ENCODE results near the gene PPIH. TPM values are rescaled to one million over a fixed set of nuclear protein-coding genes. Genes with fewer than 3 reads are reported as not detected.
"Not testable (repeated sequence)": the region's sequence is repeated elsewhere in the genome, so short reads cannot be mapped to it uniquely, and the experiment has no call there.

Gene PPIH
- polyA plus RNA-seq, 1 experiment = 36.1 TPM

DNA sequence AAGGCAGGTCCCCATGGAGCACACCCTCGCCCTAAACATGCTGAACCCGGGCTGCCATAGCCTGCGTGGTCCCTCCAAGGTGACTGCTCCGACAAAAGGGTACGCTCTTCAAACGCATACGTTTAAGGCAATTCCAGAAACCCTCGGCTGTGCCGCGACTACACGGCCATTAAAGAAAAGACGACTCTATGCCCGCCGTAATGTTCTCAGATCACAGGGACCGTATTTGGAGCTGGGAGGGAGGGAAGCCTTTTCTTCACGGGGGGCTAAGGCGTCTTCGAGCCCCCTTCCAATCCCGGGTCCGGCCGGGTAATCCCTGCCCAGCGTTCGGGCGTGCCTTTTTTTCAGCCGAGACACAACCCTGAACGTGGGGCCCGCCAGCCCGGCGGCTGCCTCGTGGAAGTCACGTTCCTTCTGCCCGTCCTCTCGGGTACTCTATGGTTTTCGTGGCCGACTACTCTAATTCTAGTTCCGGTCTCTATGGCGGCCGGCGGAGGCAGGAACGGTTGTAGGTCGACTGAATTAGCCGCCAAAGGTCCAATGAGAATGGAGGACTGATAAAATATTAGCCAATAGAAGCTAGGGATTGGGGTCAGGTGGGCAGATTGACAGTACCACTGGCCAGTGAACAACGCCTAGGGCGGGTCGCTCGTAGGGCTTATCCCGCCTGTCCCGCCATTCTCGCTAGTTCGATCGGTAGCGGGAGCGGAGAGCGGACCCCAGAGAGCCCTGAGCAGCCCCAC, 23.7 kb downstream of the PPIH start, which contains the start of gene YBX1:
YBX1 (plus strand) TSS at position 678 of the 743 bp plus-strand sequence. CDS start 148 bp downstream, outside the sequence.
- Histone ChIP-seq H3K27ac (ENCODE audit: low read depth, low read length) (peak within 1 kb of the TSS; percentile 93), H3K9me3 (ENCODE audit: control insufficient read depth, insufficient read depth, low read length) (no peaks in the 10 kb centered on the region), H3K27me3 (ENCODE audit: control insufficient read depth, insufficient read depth, low read length) (no peaks in the 10 kb centered on the region), H3K4me3 (ENCODE audit: low read depth, low read length) (peak within 1 kb of the TSS; percentile 88)
- ChIA-PET POLR2A (interaction anchor here (0.5 to 3.6 kb wide), 13 partner anchors 9 to 295 kb away, joined by 3 to 32 read pairs (median 3); partner anchors contain the start of genes C1orf50, P3H1 and PPIH), CTCF (interaction anchor here (1.2 to 1.8 kb wide), 2 partner anchors 84 kb away, joined by 3 to 11 read pairs; partner anchors contain the start of gene P3H1)
- TF ChIP-seq CTCF (IDR thresholded peaks at IDR 0.05; ENCODE audit: low read depth, low read length) = no peak
- DNase-seq (ENCODE audit: low read depth, low spot score) = peak; percentile 97

GRCh38 chr1:42682484-42682738, 24.2 kb downstream of the PPIH start:
- Histone ChIP-seq H3K4me3 (ENCODE audit: low read depth, low read length) (peak overlapping the region; percentile 88), H3K27ac (ENCODE audit: low read depth, low read length) (peak overlapping the region; percentile 58)
- H3K27me3 ChIP-seq (ENCODE audit: control insufficient read depth, insufficient read depth, low read length); DNase-seq (ENCODE audit: low read depth, low spot score); H3K9me3 ChIP-seq (ENCODE audit: control insufficient read depth, insufficient read depth, low read length): not testable (repeated sequence)
- CTCF ChIA-PET = interaction anchor here (1.8 kb wide), 1 partner anchor 84 kb away, joined by 11 read pairs; the partner anchor contains the start of gene P3H1
- POLR2A ChIA-PET = interaction anchor here (0.6 to 3.6 kb wide), 14 partner anchors 8 to 853 kb away, joined by 3 to 32 read pairs (median 4); partner anchors contain the start of genes C1orf50, P3H1 and PPIH

- Histone ChIP-seq H3K27ac (ENCODE audit: low read depth, low read length) (no peak overlapping the region), H3K9me3 (ENCODE audit: control insufficient read depth, insufficient read depth, low read length) (no peaks in the 10 kb centered on the region), H3K4me3 (ENCODE audit: low read depth, low read length) (peak overlapping the region; percentile 88), H3K27me3 (ENCODE audit: control insufficient read depth, insufficient read depth, low read length) (no peaks in the 10 kb centered on the region)
- no peak for TF ChIP-seq CTCF (IDR thresholded peaks at IDR 0.05; ENCODE audit: low read depth, low read length)
- POLR2A ChIA-PET = interaction anchor here (0.6 to 3.6 kb wide), 13 partner anchors 8 to 853 kb away, joined by 3 to 32 read pairs (median 3); partner anchors contain the start of genes C1orf50, P3H1 and PPIH
- CTCF ChIA-PET = interaction anchor here (1.2 to 1.8 kb wide), 2 partner anchors 83 to 509 kb away, joined by 4 to 11 read pairs; partner anchors contain the start of gene P3H1
- DNase-seq (ENCODE audit: low read depth, low spot score) = peak; percentile 36
Observed at GRCh38 chr1:42682739-42683531, 24.7 kb downstream of the PPIH start.

GRCh38 chr1:42684139-42684538, 25.9 kb downstream of the PPIH start:
- ChIA-PET POLR2A (interaction anchor here (3.6 kb wide), 1 partner anchor 82 kb away, joined by 32 read pairs; the partner anchor contains the start of genes C1orf50 and P3H1), CTCF (interaction anchor here (1.2 kb wide), 1 partner anchor 511 kb away, joined by 4 read pairs; no protein-coding TSS in a partner anchor)
- no peak for DNase-seq (ENCODE audit: low read depth, low spot score)
- H3K4me3 ChIP-seq (ENCODE audit: low read depth, low read length) = peak overlapping the region; percentile 88
- no peak overlapping the region for H3K27ac ChIP-seq (ENCODE audit: low read depth, low read length)
- no peaks in the 10 kb centered on the region for H3K27me3 ChIP-seq (ENCODE audit: control insufficient read depth, insufficient read depth, low read length)
- no peak for TF ChIP-seq CTCF (IDR thresholded peaks at IDR 0.05; ENCODE audit: low read depth, low read length)
- H3K9me3 ChIP-seq (ENCODE audit: control insufficient read depth, insufficient read depth, low read length) = no peaks in the 10 kb centered on the region

GRCh38 chr1:42686418-42686817, 28.2 kb downstream of the PPIH start:
- Histone ChIP-seq H3K27ac (ENCODE audit: low read depth, low read length) (no peak overlapping the region), H3K9me3 (ENCODE audit: control insufficient read depth, insufficient read depth, low read length) (no peaks in the 10 kb centered on the region), H3K27me3 (ENCODE audit: control insufficient read depth, insufficient read depth, low read length) (no peaks in the 10 kb centered on the region), H3K4me3 (ENCODE audit: low read depth, low read length) (no peak overlapping the region)
- DNase-seq (ENCODE audit: low read depth, low spot score) = no peak
- ChIA-PET CTCF (no interaction called here), POLR2A (no interaction called here)
- TF ChIP-seq CTCF (IDR thresholded peaks at IDR 0.05; ENCODE audit: low read depth, low read length) = no peak
